ENCODE data around the gene ARHGEF19.
"Not testable (repeated sequence)": the region's sequence is repeated elsewhere in the genome, so short reads cannot be mapped to it uniquely, and the experiment has no call there.

ARHGEF19 gene

GRCh38 chr1:16222716-16223115 lies 10.3 kb upstream of the ARHGEF19 start:
- DNase-seq (ENCODE audit: insufficient read length, low spot score); FAIRE-seq: not testable (repeated sequence)

DNA sequence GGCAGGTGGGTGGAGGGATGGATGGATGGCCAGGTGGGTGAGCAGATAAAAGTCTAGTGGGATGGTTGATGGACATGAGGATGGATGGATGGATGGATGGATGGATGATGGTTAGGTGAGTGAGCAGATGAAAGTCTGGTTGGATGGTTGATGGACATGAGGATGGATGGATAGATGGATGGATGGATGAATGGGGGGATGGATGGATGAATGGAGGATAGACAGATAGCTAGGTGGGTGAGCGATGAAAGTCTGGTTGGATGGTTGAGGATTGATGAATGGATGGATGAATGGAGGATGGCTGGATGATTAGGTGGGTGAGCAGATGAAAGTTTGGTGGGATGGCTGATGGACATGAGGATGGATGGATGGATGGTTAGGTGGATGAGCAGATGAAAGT lies 9.0 kb upstream of the ARHGEF19 start:
- DNase-seq (ENCODE audit: insufficient read length, low spot score), result no peak
- FAIRE-seq, result no peak

- FAIRE-seq (no peak), DNase-seq (ENCODE audit: insufficient read length, low spot score) (no peak)
These were observed 7.6 kb upstream of the ARHGEF19 start for GRCh38 chr1:16219968-16220500.

DNA sequence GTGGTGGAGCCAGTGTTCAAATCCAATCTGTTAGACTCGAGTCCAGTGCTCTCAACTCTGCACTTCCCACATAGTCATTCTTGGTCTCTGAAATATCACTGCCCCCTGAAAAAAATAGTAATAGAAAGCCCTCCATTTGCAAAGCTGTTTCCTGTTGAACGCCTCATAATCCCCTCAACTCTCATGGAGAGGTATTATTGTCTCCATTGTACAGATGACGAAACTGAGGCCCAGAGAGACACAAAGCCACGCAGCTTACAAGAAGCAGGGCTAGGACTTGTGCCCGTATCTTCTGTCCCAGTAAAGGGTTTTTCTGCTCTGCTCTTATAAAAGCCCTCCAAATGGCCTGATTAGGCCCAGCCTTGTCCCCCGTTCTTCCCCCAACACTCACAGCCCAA lies 6.2 kb upstream of the ARHGEF19 start:
- no peak for FAIRE-seq

DNA sequence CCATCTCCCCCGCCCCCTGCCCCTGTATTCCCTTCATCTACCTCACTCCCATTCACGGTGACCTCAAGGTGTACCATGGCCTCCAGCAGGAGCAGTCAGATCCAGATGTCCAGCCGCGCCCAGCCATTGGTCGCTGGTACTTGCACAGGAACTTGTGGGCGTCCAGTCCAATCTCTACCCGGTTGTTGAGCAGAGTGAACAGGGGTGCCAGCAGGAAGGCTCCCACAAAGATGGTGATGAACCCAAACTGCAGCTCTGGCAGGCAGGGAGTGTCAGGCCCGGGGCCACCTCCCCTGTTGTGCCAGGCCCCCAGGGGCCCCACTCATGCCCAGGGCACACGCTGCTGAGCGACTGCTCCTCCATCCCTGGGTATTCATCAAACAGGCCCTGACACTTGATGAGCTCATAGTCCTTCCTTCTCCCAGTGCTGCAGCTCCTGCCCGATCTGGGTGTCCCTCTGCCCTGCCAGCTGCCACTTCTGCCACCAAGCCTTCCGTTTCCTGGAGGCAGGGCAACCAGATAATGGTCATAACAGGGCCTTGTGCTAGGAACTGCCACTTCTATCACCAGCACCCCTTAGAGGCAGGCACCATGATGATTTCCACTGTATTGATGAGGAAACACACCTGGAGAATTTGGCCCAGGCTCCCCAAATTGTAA lies 5.7 kb upstream of the ARHGEF19 start:
- FAIRE-seq, result no peak
- no peak for DNase-seq (ENCODE audit: insufficient read length, low spot score)

More for the DNA sequence above, 6.2 kb upstream of the ARHGEF19 start:
- no peak for DNase-seq (ENCODE audit: insufficient read length, low spot score)

GRCh38 chr1:16217061-16217785 lies 4.8 kb upstream of the ARHGEF19 start:
- DNase-seq (ENCODE audit: insufficient read length, low spot score) (peak; percentile 95), FAIRE-seq (peak; percentile 98)

DNA sequence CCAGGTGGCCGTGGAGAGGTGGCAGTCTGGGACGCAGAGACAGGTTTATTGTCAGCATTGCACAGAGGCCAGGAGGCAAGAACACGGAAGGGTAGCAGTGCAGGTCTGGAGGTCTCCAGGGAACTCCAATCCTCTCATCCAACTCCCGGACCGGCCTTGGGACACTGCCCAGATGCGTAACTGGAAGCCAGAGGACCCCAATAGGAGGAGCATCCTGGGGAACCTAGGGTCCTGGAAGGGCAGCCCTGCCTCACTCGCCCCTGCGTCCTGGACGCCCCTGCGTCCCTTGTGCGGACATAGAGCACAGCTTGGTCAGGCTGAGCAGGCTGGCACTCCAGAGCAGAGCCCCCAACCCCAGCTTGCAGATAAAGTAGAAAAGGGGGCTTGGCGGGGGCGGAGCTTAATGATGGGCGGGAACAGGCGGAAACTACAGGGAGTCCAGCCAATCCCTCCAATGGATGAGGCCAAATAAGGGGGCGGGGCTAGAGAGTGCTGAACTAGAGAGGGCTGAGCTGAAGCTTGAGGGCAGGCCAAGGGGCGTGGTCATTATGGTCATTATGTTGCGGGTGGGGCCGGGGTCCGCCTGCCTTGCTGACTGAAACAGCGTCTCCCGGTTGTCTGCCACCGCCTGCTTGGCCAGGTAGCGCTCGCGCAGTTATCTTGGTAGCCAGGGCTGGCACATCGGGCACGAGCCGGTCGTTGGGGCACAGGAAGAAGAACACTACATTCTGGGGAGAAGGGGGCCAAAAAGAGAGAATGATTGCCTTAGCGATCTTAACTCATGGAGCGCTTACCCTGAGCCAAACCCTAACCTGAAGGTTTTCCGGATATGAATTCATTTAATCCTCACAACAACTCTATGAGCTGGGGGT lies 3.7 kb upstream of the ARHGEF19 start:
- FAIRE-seq, result peak; percentile 86

GRCh38 chr1:16215240-16215639 lies 2.8 kb upstream of the ARHGEF19 start:
- DNase-seq (ENCODE audit: insufficient read length, low spot score); FAIRE-seq: not testable (repeated sequence)

More for the DNA sequence above, 3.7 kb upstream of the ARHGEF19 start:
- DNase-seq (ENCODE audit: insufficient read length, low spot score), result peak; percentile 63

DNA sequence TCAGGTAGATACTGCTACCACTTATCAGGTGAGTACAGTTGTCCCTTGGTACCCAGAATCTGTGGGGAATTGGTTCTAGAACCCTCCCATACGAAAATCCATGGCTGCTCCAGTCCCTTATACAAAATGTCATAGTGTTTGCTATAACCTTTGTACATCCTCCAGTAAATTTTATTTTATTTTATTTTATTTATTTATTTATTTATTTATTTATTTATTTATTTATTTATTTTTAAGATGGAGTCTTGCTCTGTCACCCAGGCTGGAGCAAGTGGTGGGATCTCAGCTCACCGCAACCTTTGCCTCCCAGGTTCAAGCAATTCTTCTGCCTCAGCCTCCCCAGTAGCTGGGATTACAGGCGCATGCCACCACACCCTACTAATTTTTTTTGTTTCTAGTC lies 1.1 kb upstream of the ARHGEF19 start:
- not testable (repeated sequence) for DNase-seq (ENCODE audit: insufficient read length, low spot score); FAIRE-seq

DNA sequence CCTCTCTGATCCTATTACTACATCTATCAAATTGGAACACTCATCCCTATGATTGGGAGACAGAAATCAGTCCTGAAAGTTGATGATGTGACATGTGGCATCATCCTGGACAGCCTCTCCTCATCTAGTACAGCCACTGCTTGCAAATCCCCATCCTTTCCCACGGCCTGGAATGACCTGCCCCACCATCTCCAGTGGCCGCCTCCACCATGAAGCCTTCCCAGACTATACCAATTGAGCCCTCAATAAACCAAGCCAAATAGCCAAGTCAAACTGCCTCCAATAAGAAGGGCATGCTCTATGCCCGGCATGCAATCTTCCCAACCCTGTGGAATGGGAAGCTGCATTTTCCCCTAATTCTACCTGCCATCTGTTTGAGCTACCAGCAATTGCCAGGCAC lies 561 bp upstream of the ARHGEF19 start:
- DNase-seq (ENCODE audit: insufficient read length, low spot score) (no peak), FAIRE-seq (no peak)

- no peak for FAIRE-seq
- no peak for DNase-seq (ENCODE audit: insufficient read length, low spot score)
These were observed 628 bp downstream of the ARHGEF19 start for GRCh38 chr1:16211824-16212223.

- FAIRE-seq (no peak), DNase-seq (ENCODE audit: insufficient read length, low spot score) (no peak)
These were observed 1.9 kb downstream of the ARHGEF19 start for GRCh38 chr1:16210581-16210980.

- FAIRE-seq (no peak), DNase-seq (ENCODE audit: insufficient read length, low spot score) (no peak)
These were observed 2.5 kb downstream of the ARHGEF19 start for GRCh38 chr1:16209847-16210407.

DNA sequence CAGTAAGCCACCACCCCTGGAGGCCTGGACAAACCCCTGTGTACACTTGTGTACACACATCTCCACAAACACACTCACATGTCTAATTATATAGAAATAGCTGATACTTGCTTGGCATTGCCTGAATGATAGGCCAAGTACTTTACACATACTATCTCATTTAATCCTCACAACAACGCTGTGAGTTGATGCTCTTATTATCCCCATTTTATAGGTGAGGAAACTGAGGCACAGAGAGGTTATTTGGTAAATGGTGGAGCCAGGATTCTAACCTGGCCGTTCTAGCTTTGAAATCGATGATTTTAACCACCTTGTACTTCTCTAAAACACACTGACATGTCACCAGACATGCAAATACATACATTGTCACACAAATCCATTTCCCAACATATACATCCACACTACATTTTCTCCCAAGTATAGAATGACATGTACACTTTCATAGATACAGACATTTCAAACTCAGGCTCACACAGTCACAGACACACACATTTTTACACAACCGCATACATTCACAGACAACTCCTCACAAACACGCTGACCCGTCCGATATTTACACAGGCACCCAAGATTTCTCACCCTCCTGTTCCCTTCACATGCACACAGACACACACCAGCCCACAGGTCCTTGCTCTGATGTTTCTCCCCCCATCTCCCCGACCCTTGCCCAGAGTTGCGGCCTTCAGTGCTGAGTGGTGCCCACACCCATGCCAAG lies 3.2 kb downstream of the ARHGEF19 start:
- DNase-seq (ENCODE audit: insufficient read length, low spot score), result no peak
- FAIRE-seq, result no peak

DNA sequence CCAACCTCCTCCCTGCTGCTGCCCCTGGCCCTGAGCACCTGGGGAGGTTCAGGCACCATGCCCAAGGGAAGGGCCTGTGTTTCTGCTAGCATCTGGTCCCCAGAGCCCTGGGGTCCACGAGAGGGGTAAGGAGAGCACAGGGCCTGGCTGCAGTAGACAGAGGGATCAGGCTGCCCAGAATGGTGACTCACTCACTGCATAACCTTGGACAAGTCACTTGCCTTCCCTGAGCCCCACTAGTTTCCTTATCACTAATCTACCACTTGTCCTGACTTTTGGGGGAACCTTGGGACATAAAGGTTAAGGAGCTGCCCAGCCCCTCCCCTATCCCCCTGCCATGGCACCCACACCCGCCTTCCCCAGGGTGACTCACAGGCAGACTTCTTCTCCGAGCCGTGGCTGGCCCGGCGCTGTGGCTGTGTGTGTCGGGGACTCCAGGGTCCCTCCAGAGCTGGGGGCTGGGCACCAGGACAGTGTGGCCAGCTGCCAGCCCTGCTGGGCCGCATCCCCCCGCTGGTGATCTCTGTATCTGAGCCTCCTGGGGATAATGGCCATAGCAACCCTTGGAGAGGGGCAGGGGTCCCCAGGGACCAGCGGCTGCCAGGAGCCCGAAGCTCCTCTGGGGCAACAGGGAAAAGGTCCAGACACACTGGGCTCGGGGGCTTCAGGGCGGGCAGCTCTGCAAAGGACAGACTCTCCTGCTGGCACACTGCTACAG lies 4.0 kb downstream of the ARHGEF19 start:
- no peak for FAIRE-seq
- no peak for DNase-seq (ENCODE audit: insufficient read length, low spot score)

DNA sequence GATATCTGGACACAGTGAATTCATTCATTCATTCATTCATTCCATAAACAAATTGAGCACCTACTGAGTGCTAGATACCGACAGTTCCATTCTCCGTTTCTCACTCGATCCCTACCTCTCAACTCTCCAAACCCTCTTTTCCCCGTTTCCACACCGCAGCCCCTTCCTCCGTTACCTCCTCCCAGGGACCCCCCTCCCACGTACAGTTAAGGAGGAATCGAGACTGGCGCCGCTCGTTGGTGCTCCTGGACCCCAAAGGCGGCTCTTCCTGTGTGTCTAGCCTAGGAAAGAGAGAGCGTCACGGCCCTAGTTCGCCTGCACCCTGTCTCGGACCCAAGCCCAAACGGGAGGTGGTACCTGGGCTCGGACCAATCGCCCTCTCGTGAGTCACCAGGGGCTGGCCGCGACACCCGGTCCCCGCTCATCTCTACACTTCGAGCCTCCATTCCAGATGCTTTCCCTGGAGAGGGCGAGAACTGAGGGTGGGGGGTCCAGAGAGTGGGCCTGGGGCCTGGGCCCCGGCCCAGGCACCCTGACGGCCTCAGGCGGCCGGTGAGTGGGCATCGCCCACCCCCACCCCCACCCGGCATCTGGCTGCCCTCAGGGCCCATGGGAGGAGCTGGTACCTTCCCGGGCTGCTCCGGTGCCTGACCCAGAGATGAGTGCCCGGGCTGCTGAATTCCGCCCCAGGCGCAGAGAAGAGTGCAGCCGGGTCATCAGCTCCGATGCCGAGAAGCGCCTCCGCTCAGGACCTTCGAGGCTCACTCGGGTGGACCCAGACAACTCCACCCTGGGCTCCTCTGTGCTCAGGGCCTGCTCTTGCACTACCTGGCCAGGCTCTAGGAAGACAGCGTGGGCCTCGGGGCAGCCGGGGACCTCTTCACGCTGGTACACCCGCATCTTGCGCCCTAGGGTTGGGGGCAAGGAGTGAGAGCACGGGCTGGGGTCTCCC lies 4.9 kb downstream of the ARHGEF19 start:
- FAIRE-seq (no peak), DNase-seq (ENCODE audit: insufficient read length, low spot score) (no peak)

- DNase-seq (ENCODE audit: insufficient read length, low spot score), result peak; percentile 83
- peak; percentile 92 for FAIRE-seq
These were observed 5.7 kb downstream of the ARHGEF19 start for GRCh38 chr1:16206547-16207317.
